Urothelium cell line (cell line): ENCODE data around the gene CRYGB.
"Not testable (repeated sequence)": the region's sequence is repeated elsewhere in the genome, so short reads cannot be mapped to it uniquely, and the experiment has no call there.

ENCODE experiments used
- DNase-seq: peaks from one replicate; pipeline ENCODE4 v3.0.0; 2011; ENCODE audit warnings: low spot score, mixed read lengths
- FAIRE-seq: peaks from 2 replicates; lab custom pipeline; 2011; peaks lifted over from hg19 to GRCh38; lab: Jason Lieb, UNC

Gene CRYGB

DNA sequence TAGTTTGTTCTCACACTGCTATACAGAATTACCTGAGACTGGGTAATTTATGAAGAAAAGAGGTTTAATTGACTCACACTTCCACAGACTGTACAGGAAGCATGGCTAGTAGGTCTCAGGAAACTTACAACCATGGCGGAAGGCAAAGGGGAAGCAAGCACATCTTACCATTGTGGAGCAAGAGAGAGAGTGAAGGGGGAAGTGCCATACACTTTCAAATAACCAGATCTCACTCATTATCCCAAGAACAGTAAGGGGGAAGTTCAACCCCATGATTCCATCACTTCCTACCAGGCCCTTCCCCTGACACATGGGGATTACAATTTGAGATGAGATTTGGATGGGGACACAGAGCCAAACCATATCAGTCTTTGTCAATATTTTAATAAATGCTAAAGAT is 5.0 kb upstream of the CRYGB start:
- FAIRE-seq: no peak
- DNase-seq: no peak

DNA sequence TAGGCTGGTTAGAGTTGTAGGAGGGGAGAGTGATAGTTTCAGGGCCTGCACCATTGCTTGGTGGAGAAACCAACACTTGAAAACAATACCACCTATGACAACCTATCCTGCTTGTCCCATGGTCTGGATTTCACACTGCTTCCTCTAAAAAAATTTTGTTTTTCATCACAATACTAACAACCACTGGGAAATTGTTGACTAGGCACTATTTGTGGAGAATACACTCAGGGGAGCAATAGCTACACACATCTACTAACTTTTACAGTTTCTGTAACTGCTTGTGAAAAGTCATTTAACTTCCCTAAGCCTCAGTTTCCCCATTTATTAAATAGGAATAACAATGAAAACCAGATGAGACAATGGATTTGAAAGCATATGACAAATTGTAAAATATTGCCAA is 4.1 kb upstream of the CRYGB start:
- no peak for DNase-seq
- FAIRE-seq: no peak

DNA sequence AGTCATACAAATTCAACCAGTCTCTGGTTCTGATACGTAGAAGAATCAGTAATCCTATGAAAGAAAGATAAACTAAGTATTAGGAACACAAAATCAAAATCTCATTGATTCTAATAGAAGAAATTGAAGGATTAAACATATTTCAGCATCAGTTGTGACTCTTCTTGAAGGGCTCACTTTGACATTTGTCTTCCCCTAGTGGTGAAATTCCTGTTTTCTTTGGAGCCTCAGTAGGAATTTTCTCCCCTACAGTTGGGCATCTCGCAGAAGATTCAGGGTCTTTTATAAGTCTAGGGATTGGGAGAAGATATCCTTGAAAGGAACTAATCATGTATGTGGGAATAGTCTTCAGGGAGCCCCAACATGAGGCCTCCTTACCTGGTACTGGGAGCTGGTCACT is 2.8 kb upstream of the CRYGB start:
- FAIRE-seq (no peak), DNase-seq (no peak)

DNA sequence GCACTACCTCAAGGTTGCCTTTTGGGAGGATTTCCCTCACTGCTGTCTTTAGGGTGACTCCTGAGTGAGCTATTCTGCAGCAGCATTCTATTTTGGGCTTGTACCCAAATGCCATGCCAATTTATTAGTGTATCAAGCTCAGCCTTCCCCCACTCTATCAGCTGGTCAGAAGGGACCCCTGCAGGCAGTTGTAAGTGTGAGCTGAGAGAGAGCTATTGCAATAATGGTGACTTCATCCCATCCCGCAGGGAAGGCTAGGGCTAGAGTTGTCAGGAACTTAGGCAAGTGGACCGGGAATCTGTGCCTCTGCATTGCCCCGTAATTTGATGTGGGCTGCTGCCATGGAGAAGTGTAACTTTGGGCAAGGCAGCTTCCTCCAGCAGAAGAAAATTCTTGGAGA is 1.8 kb upstream of the CRYGB start:
- DNase-seq: no peak
- FAIRE-seq: no peak

DNA sequence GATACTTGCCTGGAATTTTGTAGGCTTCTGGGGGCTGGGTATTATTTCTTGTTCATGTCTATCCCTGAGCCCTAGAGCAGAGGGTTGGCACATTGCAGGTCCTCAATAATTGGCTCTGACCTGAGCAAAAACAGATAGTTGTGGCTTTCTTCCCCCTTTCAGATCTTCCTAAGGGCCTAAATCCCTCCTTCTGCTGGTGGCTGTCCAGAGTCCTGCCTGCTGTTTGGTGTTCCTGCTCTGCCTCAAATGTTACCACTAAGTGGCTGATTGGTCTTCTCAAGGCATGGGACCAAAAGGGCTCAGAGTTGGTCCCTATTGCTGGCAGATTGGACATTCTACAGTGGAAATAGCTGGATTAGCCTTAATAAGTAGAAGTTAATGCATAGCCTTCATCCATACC is 1.1 kb upstream of the CRYGB start:
- FAIRE-seq (no peak), DNase-seq (no peak)

DNA sequence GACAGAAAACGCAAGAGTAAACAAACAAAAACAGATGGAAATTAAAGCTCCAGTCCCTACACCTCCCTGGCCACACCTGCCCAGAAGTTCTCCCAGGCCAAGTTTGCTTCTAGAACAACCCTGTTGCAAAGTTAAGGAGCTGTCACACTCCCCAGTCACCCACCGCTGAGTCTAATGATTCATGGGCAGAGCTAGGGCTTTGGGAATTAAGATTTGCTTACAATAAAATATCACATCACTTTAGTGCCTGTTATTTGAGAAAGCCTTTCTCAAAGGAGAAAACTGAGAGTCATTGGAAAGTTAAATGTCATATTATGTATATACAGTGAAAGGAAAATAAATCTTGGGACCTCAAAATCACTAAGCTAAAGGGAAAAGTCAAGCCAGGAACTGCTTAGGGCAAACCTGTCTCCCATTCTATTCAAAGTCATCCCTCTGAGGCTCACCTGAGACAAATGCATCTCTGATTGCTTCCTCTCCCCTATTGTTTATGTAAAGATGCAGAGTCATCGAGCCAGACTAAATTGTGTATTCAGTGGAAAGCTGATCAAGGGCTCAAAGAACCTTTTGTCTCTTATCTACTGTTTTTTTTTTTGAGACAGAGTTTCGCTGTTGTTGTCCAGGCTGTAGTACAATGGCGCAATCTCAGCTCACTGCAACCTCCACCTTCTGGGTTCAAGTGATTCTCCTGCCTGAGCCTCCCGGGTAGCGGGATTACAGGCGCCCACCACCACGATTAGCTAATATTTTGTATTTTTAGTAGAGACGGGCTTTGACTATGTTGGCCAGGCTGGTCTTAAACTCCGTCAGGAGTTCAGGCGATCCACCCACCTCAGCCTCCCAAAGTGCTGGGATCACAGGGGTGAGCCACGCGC is 2.8 kb downstream of the CRYGB start:
- FAIRE-seq: no peak
- DNase-seq: no peak

DNA sequence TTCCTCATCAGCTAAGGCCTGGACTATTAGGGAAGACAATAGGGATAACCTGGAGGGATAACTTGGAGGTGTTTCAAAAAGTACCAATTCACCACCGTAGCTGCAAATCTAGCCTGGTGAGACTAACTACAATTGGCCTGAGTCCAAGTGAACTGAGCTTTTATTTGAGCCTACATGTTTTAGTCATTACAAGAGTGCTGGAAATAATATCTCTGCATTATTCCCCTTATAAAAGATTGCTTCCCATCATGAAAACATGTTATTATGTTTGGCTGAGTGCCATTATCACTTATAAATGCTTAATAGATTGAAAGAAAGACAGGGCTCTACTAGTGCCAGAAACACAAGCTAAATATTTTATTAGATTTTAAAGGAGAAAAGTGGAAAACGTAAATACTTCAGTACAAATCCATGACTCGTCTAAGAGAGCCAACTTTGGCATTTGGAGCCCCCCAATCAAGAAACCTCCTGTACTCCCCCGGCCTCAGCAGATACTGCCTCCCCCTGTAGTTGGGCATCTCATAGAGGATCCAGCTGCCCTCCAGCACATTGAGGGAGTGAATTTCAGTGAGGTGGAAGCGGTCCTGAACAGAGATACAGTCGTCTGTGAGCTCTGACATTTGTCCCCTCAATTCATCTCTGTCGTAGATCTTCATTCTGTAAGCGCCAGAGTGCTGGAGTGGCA is 3.6 kb downstream of the CRYGB start:
- FAIRE-seq (no peak), DNase-seq (no peak)

DNA sequence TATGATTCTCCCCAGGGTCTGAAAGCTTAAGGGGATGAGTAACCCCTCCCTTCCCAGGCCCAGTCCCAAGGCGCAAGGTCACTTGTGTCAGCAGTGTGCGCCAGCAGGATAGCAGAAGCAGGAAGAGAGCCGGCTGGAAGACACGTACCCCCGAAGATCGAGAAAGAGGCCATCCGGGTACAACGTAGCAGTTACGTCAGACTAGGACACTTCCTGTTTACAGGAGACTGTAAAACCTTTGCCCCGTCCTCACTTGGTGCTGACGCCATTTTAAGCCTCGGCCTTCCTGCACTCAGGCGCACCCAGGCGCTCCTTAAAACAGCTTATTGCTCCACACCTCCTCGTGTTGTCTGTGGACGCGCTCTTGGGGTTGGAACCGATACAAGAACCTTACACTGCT is 6.5 kb downstream of the CRYGB start:
- DNase-seq (no peak), FAIRE-seq (no peak)

DNA sequence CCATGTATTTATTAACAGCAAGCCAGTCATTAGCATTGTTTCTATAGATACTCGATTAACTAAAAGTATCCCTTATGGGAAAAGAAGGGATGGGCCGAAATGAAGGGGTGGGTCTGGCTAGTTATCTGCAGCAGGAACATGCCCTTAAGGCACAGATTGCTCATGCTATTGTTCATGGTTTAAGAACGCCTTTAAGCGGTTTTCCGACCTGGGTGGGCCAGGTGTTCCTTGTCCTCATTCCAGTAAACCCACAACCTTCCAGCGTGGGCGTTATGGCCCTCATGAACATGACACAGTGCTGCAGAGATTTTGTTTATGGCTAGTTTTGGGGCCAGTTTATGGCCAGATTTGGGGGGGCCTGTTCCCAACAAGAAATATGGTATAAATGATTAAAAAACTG is 7.6 kb downstream of the CRYGB start:
- not testable (repeated sequence) for DNase-seq, FAIRE-seq

DNA sequence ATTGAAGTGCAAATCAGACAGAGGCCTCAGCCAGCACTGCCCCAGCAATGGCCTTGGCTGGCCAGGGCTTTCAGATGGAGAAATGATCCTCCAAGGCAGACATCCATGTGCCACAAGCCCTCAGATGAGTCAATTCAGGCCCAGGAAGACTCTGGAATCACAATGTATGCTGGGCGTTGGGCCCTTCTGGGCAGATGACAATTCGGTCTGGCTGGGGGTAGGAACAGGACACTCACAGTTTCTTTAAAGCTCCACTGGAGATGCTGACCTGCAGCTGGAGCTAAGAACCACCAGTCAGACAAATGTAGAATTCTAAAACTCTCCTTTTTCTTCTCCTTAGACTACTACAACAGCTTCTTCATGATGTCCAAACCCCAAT is 9.3 kb downstream of the CRYGB start:
- FAIRE-seq (no peak), DNase-seq (no peak)

DNA sequence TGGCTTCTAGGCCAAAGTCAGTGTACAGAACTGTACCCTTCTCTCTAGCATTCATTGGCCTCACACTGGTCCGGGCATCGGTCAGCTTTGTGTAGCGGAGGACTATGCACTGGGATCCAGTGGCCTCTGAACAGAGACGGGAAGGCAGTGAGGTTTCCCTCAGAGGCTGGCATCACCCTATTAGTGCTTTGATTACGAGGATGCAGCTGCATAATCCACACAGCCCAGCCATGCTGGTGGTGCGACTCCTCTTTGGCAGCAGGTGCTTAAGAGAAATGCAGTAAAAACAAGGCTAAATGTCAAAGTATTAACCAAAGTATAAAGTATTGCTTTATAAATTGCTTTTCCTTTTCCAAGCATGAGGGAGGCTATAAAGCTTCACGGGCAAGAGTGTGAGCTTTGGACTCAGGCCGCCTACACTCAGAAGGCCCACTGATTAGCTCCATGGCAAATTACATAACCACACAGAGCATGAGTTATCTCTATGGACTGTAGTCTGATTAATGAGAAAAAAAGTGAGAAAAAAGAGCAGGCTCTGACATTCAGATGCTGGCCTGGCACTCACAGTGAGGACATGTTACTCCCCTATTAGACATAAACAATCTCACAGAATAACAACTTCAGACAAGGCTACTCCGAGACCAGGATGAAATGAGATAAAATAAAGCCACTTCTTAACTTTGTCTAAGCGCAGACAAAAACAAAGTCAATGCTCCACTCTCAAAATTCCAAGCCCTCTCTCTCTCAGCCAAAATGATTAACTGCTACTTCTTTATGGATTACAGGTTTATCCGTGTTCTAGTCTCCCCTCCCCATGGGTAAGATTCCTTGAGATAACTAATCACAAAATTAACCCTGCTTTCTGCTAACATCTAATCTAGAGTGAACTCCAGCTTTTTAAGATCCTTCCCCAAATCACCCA is 9.9 kb downstream of the CRYGB start:
- DNase-seq (no peak), FAIRE-seq (no peak)

DNA sequence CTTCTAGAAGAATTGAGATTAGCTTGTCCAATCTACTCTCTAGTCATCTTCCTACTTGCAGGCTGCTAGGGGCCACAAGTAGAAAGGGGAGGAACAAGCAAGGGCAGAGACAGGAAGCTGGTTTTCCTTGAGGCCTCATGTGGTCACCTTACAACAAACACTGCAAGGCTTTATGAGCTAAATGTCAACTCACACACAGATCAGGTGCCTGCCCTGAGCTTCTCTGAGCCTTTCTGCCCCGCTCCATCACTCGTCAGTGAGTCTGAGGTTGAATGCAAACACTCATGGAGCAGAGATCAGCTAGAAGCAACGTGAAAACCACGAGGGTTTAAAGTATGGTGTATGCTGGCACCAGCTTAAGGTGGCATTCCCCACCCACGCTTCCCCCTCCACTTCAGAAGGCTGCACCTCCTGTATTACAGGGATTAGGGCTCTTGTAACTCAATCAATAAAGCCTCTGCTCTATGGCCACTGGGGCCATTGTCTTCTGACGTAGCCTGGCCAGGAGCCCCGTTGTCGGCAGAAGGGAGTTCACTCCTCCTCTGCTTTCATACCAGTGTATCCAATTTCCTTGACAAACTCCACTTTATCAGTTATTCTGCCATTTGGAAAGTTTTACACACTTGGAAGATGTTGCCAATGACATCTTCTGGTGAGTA is 10.9 kb downstream of the CRYGB start:
- no peak for FAIRE-seq
- DNase-seq: no peak

DNA sequence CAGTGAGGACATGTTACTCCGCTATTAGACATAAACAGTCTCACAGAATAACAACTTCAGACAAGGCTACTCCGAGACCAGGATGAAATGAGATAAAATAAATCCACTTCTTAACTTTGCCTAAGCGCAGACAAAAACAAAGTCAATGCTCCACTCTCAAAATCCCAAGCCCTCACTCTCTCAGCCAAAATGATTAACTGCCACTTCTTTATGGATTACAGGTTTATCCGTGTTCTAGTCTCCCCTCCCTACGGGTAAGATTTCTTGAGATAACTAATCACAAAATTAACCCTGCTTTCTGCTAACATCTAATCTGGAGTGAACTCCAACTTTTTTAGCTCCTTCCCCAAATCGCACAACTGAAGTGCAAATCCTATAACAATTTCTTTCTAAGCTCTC is 15.2 kb downstream of the CRYGB start:
- FAIRE-seq: no peak
- no peak for DNase-seq

DNA sequence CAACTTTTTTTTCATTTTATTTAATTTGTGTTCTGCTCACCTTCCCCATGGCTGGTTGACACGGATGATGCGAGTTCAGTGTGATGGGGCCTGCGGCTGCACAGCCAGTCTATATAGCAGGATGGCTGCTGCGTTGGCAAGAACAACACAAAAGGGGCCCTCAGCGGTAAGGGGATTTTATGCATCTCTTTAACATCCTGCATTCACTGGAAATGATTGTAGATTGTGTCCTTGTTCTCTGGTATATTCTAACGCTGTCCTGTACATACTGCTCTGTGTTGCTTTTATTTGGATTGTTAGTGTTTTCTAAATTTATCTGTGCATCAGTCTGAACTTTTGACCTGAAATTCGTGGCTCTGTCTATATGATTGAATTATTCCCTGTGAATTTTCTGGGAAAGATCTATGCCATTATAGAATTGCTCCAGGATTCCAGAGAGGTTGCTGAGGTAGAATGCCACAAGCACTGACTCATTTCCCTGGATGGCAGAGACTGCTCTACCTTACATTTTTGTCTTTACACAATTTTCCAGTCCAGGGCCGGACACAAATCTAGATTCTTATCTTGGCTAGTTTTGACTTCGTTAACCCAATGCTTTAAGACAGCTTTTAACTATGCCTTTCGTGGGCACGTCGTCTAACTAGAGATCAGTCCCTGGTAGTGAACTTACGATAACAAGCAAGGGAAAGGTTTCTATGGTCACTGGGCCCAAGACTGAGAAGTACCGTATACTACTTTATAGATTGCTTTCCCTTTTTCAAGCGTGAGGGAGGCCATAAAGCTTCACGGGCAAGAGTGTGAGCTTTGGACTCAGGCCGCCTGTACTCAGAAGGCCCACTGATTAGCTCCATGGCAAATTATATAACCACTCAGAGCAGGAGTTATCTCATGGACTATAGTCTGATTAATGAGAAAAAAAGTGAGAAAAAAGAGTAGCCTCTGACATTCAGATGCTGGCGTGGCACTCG is 15.9 kb downstream of the CRYGB start, which contains the start of gene CRYGC:
Gene CRYGC (minus strand): TSS at position 85 of the 968 bp plus-strand sequence. CDS start 36 bp downstream, at position 49.
- FAIRE-seq (no peak), DNase-seq (peak; percentile 59)

DNA sequence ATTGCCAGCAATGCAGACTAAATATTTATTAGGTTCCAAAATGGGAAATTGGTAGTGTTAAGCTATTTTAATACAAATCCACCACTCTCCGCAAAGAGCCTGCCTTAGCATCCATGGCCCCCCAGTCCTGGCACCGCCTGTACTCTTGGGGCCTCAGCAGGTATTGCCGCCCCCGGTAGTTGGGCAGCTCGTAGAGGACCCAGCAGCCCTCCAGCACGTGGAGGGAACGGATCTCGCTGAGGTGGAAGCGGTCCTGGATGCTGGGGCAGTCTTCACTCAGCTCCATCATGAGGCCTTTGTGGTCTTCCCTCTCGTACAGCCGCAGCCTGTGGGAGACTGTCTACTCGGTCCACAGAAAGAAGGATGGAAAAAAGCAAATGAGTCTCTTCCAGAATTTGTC is 17.8 kb downstream of the CRYGB start:
- FAIRE-seq (no peak), DNase-seq (no peak)

DNA sequence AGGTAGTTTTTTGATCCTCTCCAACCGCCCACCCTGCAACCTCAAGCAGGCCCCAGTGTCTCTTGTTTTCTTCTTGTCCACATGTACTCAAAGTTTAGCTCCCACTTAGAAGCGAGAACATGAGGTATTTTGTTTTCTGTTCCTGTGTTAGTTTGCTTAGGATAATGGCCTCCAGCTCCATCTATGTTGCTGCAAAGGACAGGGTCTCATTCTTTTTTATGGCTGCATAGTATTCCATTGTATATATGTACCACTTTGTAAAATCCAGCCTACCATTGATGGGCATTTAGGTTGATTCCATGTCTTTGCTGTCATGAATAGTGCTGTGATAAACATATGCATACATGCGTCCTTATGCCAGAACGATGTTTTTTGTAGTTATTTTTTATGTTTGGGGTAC is 18.9 kb downstream of the CRYGB start:
- no peak for FAIRE-seq

DNA sequence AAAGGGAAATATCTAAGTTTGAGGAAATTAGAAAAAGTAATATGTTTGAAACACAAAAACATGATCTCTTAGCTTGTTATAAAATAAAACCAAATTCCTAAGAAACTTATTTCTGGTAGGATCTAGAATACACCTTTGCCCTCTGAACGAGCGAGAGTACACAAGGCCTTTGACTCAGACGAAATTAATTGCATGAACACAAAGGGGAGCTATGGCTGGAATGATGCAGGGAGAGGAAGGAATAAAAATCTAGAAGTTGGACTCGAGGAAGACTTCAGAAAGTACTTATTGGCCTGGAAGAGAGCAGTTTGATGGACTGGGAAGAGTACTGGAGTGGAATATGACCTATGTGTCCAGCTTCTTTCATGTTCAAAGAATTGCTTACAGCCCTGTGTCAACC is 20.7 kb downstream of the CRYGB start:
- DNase-seq (no peak), FAIRE-seq (no peak)

More for the DNA sequence above, 18.9 kb downstream of the CRYGB start:
- DNase-seq: no peak

DNA sequence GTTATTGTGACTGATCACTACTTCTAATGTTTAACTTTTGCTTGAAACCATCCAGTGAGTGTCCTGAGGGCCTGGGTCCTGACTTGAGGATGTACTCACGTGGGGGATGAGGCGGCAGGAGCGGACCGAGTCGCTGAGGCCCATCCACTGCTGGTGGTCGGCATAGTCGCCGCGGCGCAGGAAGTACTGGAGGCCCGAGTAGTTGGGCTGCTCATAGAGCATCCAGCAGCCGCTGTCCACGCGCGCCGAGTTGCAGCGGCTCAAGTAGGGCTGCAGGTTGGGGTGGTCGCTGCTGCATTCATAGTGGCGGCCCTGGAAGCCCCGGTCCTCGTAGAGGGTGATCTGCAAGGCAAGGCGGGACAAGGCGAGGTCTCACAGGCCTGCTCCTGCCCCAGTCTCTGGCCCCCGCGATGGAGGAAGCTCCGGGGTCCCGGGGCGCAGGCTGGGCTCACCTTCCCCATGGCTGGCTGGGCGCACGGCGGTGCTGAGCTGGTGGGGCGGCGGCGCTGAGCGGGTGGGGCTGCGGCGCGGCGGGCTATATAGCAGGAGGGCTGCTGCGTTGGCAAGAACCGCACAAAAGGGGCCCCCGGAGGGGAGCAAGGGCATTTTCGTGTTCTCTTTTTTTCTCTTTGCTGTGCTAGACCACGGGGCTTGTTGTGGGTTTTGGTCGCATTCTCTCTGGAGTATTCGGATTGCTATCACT is 21.8 kb downstream of the CRYGB start, which contains the start of gene CRYGD:
Gene CRYGD (minus strand): TSS at position 512 of the 703 bp plus-strand sequence. CDS start 51 bp downstream, at position 461.
- FAIRE-seq, DNase-seq: not testable (repeated sequence)

DNA sequence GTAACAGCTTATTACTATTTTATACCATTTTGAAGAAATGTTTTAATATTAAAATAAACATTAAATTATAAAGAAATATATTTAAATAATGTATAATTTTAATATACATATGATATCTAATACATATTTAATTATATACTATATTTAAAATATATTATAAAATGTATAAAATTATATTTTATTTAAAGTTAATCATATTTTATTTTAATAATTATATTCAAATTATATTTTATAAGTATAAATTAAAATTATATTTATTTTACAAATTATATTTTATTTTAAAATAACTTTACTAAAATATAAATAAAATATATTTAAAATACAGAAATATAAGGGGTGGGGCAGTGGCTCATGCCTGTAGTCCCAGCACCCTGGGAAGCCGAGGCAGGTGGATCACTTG is 23.7 kb downstream of the CRYGB start:
- no peak for FAIRE-seq
- no peak for DNase-seq
